Lower leg skin (tissue), 3 donors: Measurements from ENCODE around the gene FXYD5.

ENCODE experiments used
- CTCF ChIP-seq, 3 donors: fragments of 450-650 bp; IDR thresholded peaks; one replicate each; pipeline ENCODE4 v1.5.1; 2016; ENCODE audit warnings: antibody characterized with exemption in 3 of 3, mild to moderate bottlenecking in 3 of 3, moderate library complexity in 2 of 3
- POLR2A ChIP-seq, 2 donors: fragments of 450-650 bp; IDR thresholded peaks; one replicate each; pipeline ENCODE4 v1.6.1; 2016 to 2017; ENCODE audit warnings: antibody characterized with exemption in 2 of 2, mild to moderate bottlenecking in 1 of 2, moderate library complexity in 1 of 2

GRCh38 chr19:35128398-35129057 lies 26.0 kb upstream of the FXYD5 start:
- TF ChIP-seq CTCF (IDR thresholded peaks at IDR 0.05) = no peak
- TF ChIP-seq POLR2A (IDR thresholded peaks at IDR 0.05) = no peak
